OCI-LY3 (cell line): ENCODE measurements around the gene SELENOH.

ENCODE experiments used
- CTCF ChIP-seq: fragments of 200-600, 300-600 bp; sonication (generic); IDR thresholded peaks from 2 replicates; pipeline ENCODE4 v1.5.1; 2014; ENCODE audit warnings: antibody characterized with exemption, low read length, low read depth
- EZH2phosphoT487 ChIP-seq: fragments of 200-600 bp; shearing (Covaris generic); IDR thresholded peaks from 2 replicates; pipeline ENCODE4 v1.6.1; 2018; ENCODE audit warnings: antibody characterized with exemption, mixed run types, low read depth

- TF ChIP-seq CTCF: no peak
- TF ChIP-seq EZH2phosphoT487: no peak
Observed at GRCh38 chr11:57752954-57753353, 11.7 kb downstream of the SELENOH start.
